ENCODE data around the gene YAP1. TPM values are rescaled to one million over a fixed set of nuclear protein-coding genes. Genes with fewer than 3 reads are reported as not detected.

Gene YAP1
- polyA plus RNA-seq, 3 donors = not detected

GRCh38 chr11:102276783-102277182 is 166.5 kb downstream of the YAP1 start:
- H3K4me1 Mint-ChIP-seq = peaks cover 5% of the 10 kb centered on the region
- no peak overlapping the region for H3K27ac Mint-ChIP-seq
- H2AFZ ChIP-seq (ENCODE audit: insufficient read depth, low read depth, low read length, poor library complexity, severe bottlenecking) = no peak overlapping the region
- DNase-seq = no peak
- no peak overlapping the region for H3K4me2 ChIP-seq (replicated peaks; ENCODE audit: extremely low read depth, low read length, poor library complexity, severe bottlenecking)
- H3K4me1 ChIP-seq (ENCODE audit: control insufficient read depth in 1 of 2, insufficient read depth in 2 of 2, low read length in 2 of 2) = no peaks in the 10 kb centered on the region
- H3K36me3 Mint-ChIP-seq = no peaks in the 10 kb centered on the region
- TF ChIP-seq, protein P1, sequence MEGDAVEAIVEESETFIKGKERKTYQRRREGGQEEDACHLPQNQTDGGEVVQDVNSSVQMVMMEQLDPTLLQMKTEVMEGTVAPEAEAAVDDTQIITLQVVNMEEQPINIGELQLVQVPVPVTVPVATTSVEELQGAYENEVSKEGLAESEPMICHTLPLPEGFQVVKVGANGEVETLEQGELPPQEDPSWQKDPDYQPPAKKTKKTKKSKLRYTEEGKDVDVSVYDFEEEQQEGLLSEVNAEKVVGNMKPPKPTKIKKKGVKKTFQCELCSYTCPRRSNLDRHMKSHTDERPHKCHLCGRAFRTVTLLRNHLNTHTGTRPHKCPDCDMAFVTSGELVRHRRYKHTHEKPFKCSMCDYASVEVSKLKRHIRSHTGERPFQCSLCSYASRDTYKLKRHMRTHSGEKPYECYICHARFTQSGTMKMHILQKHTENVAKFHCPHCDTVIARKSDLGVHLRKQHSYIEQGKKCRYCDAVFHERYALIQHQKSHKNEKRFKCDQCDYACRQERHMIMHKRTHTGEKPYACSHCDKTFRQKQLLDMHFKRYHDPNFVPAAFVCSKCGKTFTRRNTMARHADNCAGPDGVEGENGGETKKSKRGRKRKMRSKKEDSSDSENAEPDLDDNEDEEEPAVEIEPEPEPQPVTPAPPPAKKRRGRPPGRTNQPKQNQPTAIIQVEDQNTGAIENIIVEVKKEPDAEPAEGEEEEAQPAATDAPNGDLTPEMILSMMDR (IDR thresholded peaks at IDR 0.05) = no peak
- H3K36me3 ChIP-seq (replicated peaks in 1 of 2; ENCODE audit: control insufficient read depth in 1 of 2, insufficient read depth in 2 of 2, low read length in 2 of 2) = no peaks in the 10 kb centered on the region
- 72% methylated on average over 3 of the region's 3 CpGs for WGBS (ENCODE audit: insufficient coverage)
- H3K27me3 ChIP-seq (ENCODE audit: control insufficient read depth in 2 of 2, insufficient read depth in 2 of 2, low read length in 2 of 2) = peaks cover 12 to 35% of the 10 kb centered on the region in 2 donors
- H3K4me3 Mint-ChIP-seq = no peak overlapping the region
- peaks cover 0 to 2% (median 0%) of the 10 kb centered on the region in 7 donors for H3K9me3 Mint-ChIP-seq
- H3K9ac ChIP-seq (ENCODE audit: insufficient read depth, low read length, poor library complexity, severe bottlenecking) = no peak overlapping the region
- H4K20me1 ChIP-seq (ENCODE audit: insufficient read depth, low read length) = no peaks in the 10 kb centered on the region
- intact Hi-C loops (cut with micrococcal nuclease) = no loop called here
- H3K4me3 ChIP-seq (replicated peaks in 1 of 3; ENCODE audit: low read depth in 2 of 3, low read length in 3 of 3) = no peak overlapping the region
- H3K79me2 ChIP-seq (ENCODE audit: insufficient read depth, low read length) = no peaks in the 10 kb centered on the region
- H3K27me3 Mint-ChIP-seq (ENCODE audit: low read depth in 3 of 3) = peaks cover 24 to 44% (median 38%) of the 10 kb centered on the region in 3 donors
- no peak overlapping the region for H3K27ac ChIP-seq (ENCODE audit: low read depth in 1 of 2, low read length in 2 of 2)
- no peaks in the 10 kb centered on the region for H3K9me3 ChIP-seq (replicated peaks in 1 of 2; ENCODE audit: control insufficient read depth in 1 of 2, insufficient read depth in 1 of 2, low read length in 2 of 2)

GRCh38 chr11:102279641-102280170 is 169.5 kb downstream of the YAP1 start:
- H3K4me1 ChIP-seq (ENCODE audit: control insufficient read depth in 1 of 2, insufficient read depth in 2 of 2, low read length in 2 of 2) = peaks cover 17 to 19% of the 10 kb centered on the region in 2 donors
- intact Hi-C loops (cut with micrococcal nuclease) = loop anchor here (10.0 kb wide), 1 partner anchor 215 kb away; no protein-coding TSS in a partner anchor
- H3K4me2 ChIP-seq (replicated peaks; ENCODE audit: extremely low read depth, low read length, poor library complexity, severe bottlenecking) = no peak overlapping the region
- H3K27ac ChIP-seq (ENCODE audit: low read depth in 1 of 2, low read length in 2 of 2) = no peak overlapping the region
- H3K4me3 ChIP-seq (replicated peaks in 1 of 3; ENCODE audit: low read depth in 2 of 3, low read length in 3 of 3) = no peak overlapping the region
- H2AFZ ChIP-seq (ENCODE audit: insufficient read depth, low read depth, low read length, poor library complexity, severe bottlenecking) = no peak overlapping the region
- no peak for DNase-seq
- WGBS (ENCODE audit: insufficient coverage) = 23% methylated on average over 8 of the region's 13 CpGs
- no peak overlapping the region for H3K9ac ChIP-seq (ENCODE audit: insufficient read depth, low read length, poor library complexity, severe bottlenecking)
- no peaks in the 10 kb centered on the region for H3K79me2 ChIP-seq (ENCODE audit: insufficient read depth, low read length)
- Mint-ChIP-seq H3K27ac (no peak overlapping the region), H3K36me3 (no peaks in the 10 kb centered on the region), H3K4me1 (peaks cover 19% of the 10 kb centered on the region), H3K4me3 (peak overlapping the region in 1 of 2 donors; percentile 60), H3K9me3 (no peaks in the 10 kb centered on the region), H3K27me3 (ENCODE audit: low read depth in 3 of 3) (peaks cover 24 to 36% (median 25%) of the 10 kb centered on the region in 3 donors)
- no peaks in the 10 kb centered on the region for H3K9me3 ChIP-seq (replicated peaks in 1 of 2; ENCODE audit: control insufficient read depth in 1 of 2, insufficient read depth in 1 of 2, low read length in 2 of 2)
- no peaks in the 10 kb centered on the region for H4K20me1 ChIP-seq (ENCODE audit: insufficient read depth, low read length)
- no peaks in the 10 kb centered on the region for H3K36me3 ChIP-seq (replicated peaks in 1 of 2; ENCODE audit: control insufficient read depth in 1 of 2, insufficient read depth in 2 of 2, low read length in 2 of 2)
- peaks cover 9 to 26% of the 10 kb centered on the region in 2 donors for H3K27me3 ChIP-seq (ENCODE audit: control insufficient read depth in 2 of 2, insufficient read depth in 2 of 2, low read length in 2 of 2)
- TF ChIP-seq, protein P1 (IDR thresholded peaks at IDR 0.05) = no peak

Measured in CD14-positive monocyte (primary cell).